ENCODE measurements around the gene DEK.
"Not testable (repeated sequence)": the region's sequence is repeated elsewhere in the genome, so short reads cannot be mapped to it uniquely, and the experiment has no call there.

Gene DEK

DNA sequence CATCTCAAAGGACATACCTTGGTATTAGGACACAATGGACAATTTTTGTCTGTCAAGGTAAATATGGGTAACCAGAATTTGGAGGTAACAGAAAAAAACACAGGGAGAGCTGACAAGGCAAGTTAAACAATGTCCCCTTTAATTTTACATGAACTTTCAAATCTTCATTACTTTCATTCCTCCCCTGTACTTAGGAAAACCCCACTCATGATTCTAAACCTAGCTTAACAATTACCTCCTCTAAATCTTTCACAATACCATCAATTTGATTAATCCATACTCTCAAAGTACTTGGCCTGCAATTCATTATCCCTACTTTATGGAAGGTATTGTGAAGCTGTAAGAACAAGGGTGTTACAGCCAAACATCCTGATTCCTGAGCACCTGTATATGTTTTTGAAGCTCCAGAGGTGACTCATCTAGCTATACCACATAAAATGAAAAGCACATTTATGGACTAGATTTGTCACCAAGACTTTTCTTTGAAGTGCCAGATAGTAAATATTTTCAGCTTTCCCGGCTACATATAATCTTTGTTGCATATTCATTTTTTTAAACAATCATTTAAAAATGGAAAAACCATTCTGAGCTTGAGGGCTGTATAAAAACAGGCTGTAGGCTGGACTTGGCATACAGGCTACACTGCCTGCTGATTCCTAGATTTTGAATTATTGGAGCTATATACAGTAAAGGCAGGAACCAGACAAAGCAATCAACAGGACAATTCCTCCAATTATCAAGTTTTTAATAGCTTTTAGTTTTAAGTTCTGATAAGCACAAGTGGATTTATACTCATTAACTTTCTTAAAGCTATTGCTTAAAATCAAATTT lies 22.9 kb downstream of the DEK start:
- peak overlapping the region; percentile 56 for H3K27ac Mint-ChIP-seq
- no peaks in the 10 kb centered on the region for H3K27me3 Mint-ChIP-seq (ENCODE audit: low read depth)
- H3K36me3 Mint-ChIP-seq (ENCODE audit: low read depth) = peaks cover 74% of the 10 kb centered on the region
- DNase-seq (ENCODE audit: low spot score) = no peak
- H3K4me1 Mint-ChIP-seq (ENCODE audit: low read depth) = peaks cover 36% of the 10 kb centered on the region
- peaks cover 6% of the 10 kb centered on the region for H3K9me3 Mint-ChIP-seq
- no peak overlapping the region for H3K4me3 Mint-ChIP-seq

DNA sequence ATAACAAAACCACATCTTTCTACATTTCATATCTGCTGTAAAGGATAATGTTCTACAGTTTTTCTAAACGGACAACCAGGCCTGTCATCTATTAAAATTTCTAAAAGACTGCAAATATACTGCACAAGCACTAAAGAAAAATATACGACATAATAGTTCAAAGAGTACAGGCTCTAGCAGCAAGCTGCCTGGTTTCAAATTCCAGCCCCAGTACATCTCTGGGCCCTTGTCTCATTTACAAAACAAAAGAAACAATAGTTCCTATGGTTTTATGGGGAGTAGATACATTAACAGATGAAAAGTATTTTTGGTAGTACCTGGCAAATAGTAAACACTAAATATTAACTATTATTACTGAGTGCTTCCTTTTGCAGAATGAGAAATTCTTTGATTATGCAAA lies 24.1 kb downstream of the DEK start:
- DNase-seq (ENCODE audit: low spot score) = no peak
- Mint-ChIP-seq H3K9me3 (peaks cover 5% of the 10 kb centered on the region), H3K27ac (no peak overlapping the region), H3K4me1 (ENCODE audit: low read depth) (peaks cover 29% of the 10 kb centered on the region), H3K4me3 (no peak overlapping the region), H3K27me3 (ENCODE audit: low read depth) (no peaks in the 10 kb centered on the region), H3K36me3 (ENCODE audit: low read depth) (peaks cover 74% of the 10 kb centered on the region)

GRCh38 chr6:18237167-18237566 lies 27.2 kb downstream of the DEK start:
- Mint-ChIP-seq H3K9me3 (peaks cover 23% of the 10 kb centered on the region), H3K4me3 (no peak overlapping the region), H3K4me1 (ENCODE audit: low read depth) (peaks cover 13% of the 10 kb centered on the region), H3K27ac (no peak overlapping the region), H3K27me3 (ENCODE audit: low read depth) (no peaks in the 10 kb centered on the region), H3K36me3 (ENCODE audit: low read depth) (peaks cover 72% of the 10 kb centered on the region)
- DNase-seq (ENCODE audit: low spot score) = no peak

GRCh38 chr6:18235524-18235923 lies 28.8 kb downstream of the DEK start:
- Mint-ChIP-seq H3K36me3 (ENCODE audit: low read depth) (peaks cover 75% of the 10 kb centered on the region), H3K27me3 (ENCODE audit: low read depth) (no peaks in the 10 kb centered on the region), H3K9me3 (peaks cover 40% of the 10 kb centered on the region), H3K4me3 (no peak overlapping the region), H3K27ac (no peak overlapping the region), H3K4me1 (ENCODE audit: low read depth) (peaks cover 14% of the 10 kb centered on the region)
- no peak for DNase-seq (ENCODE audit: low spot score)

- peaks cover 82% of the 10 kb centered on the region for H3K36me3 Mint-ChIP-seq (ENCODE audit: low read depth)
- DNase-seq (ENCODE audit: low spot score) = no peak
- no peak overlapping the region for H3K27ac Mint-ChIP-seq
- peaks cover 45% of the 10 kb centered on the region for H3K9me3 Mint-ChIP-seq
- no peak overlapping the region for H3K4me3 Mint-ChIP-seq
- H3K4me1 Mint-ChIP-seq (ENCODE audit: low read depth) = peaks cover 14% of the 10 kb centered on the region
- H3K27me3 Mint-ChIP-seq (ENCODE audit: low read depth) = no peaks in the 10 kb centered on the region
Observed at GRCh38 chr6:18234564-18234963, 29.8 kb downstream of the DEK start.

DNA sequence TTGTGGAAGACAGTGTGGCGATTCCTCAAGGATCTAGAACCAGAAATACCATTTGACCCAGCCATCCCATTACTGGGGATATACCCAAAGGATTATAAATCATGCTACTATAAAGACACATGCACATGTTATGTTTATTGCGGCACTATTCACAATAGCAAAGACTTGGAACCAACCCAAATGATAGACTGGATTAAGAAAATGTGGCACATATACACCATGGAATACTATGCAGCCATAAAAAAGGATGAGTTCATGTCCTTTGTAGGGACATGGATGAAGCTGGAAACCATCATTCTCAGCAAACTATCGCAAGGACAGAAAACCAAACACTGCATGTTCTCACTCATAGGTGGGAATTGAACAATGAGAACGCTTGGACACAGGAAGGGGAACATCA lies 30.6 kb downstream of the DEK start:
- H3K27me3 Mint-ChIP-seq (ENCODE audit: low read depth); H3K4me3 Mint-ChIP-seq; H3K27ac Mint-ChIP-seq; DNase-seq (ENCODE audit: low spot score): not testable (repeated sequence)
- H3K36me3 Mint-ChIP-seq (ENCODE audit: low read depth) = peaks cover 85% of the 10 kb centered on the region
- peaks cover 14% of the 10 kb centered on the region for H3K4me1 Mint-ChIP-seq (ENCODE audit: low read depth)
- H3K9me3 Mint-ChIP-seq = peaks cover 48% of the 10 kb centered on the region

- DNase-seq (ENCODE audit: low spot score); H3K27ac Mint-ChIP-seq; H3K27me3 Mint-ChIP-seq (ENCODE audit: low read depth); H3K4me3 Mint-ChIP-seq: not testable (repeated sequence)
- Mint-ChIP-seq H3K36me3 (ENCODE audit: low read depth) (peaks cover 87% of the 10 kb centered on the region), H3K4me1 (ENCODE audit: low read depth) (peaks cover 14% of the 10 kb centered on the region), H3K9me3 (peaks cover 48% of the 10 kb centered on the region)
Observed at GRCh38 chr6:18231856-18232255, 32.5 kb downstream of the DEK start.

DNA sequence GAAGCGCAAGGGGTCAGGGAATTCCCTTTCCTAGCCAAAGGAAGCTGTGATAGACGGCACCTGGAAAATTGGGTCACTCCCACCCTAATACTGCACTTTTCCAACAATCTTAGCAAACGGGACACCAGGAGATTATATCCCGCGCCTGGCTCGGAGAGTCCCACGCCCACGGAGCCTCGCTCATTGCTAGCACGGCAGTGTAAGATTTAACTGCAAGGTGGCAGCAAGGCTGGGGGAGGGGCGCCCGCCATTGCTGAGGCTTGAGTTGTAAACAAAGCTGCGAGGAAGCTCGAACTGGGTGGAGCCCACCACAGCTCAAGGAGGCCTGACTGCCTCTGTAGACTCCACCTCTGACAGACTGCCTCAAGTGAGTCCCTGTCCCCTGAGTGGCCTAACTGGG lies 35.7 kb downstream of the DEK start:
- DNase-seq (ENCODE audit: low spot score); H3K27ac Mint-ChIP-seq; H3K27me3 Mint-ChIP-seq (ENCODE audit: low read depth); H3K4me3 Mint-ChIP-seq: not testable (repeated sequence)
- Mint-ChIP-seq H3K9me3 (peaks cover 32% of the 10 kb centered on the region), H3K36me3 (ENCODE audit: low read depth) (peaks cover 74% of the 10 kb centered on the region), H3K4me1 (ENCODE audit: low read depth) (peaks cover 14% of the 10 kb centered on the region)

DNA sequence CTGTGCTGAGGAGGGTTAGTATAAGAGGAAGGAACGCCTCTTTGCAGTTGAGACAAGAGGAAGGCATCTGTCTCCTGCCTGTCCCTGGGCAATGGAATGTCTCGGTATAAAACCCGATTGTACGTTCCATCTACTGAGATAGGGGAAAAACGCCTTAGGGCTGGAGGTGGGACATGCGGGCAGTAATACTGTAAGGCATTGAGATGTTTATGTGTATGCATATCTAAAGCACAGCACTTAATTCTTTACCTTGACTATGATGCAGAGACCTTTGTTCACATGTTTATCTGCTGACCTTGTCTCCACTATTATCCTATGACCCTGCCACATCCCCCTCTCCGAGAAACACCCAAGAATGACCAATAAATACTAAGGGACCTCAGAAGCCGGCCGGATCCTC lies 37.2 kb downstream of the DEK start:
- H3K4me1 Mint-ChIP-seq (ENCODE audit: low read depth) = peaks cover 11% of the 10 kb centered on the region
- H3K27ac Mint-ChIP-seq; DNase-seq (ENCODE audit: low spot score); H3K27me3 Mint-ChIP-seq (ENCODE audit: low read depth); H3K4me3 Mint-ChIP-seq: not testable (repeated sequence)
- H3K9me3 Mint-ChIP-seq = peaks cover 25% of the 10 kb centered on the region
- peaks cover 64% of the 10 kb centered on the region for H3K36me3 Mint-ChIP-seq (ENCODE audit: low read depth)

GRCh38 chr6:18226451-18227105 lies 37.8 kb downstream of the DEK start:
- Mint-ChIP-seq H3K36me3 (ENCODE audit: low read depth) (peaks cover 61% of the 10 kb centered on the region), H3K9me3 (peaks cover 19% of the 10 kb centered on the region)
- H3K4me1 Mint-ChIP-seq (ENCODE audit: low read depth); H3K27ac Mint-ChIP-seq; H3K27me3 Mint-ChIP-seq (ENCODE audit: low read depth); DNase-seq (ENCODE audit: low spot score); H3K4me3 Mint-ChIP-seq: not testable (repeated sequence)

DNA sequence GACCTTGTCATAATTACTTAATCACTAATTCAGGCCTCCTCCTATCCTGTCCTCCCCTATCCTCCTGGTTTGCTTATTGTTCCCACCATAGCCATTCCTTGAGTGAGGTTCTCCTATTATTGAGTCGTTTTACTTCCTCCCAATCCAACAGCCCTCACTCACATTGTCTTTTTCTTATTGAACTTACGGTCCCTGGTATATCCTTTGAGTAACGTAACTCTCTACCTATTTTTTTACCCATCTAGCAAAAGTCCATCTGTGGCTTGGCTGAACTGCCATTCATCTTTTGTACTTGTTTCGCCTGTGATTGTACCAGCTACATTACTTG lies 43.1 kb downstream of the DEK start:
- Mint-ChIP-seq H3K9me3 (no peaks in the 10 kb centered on the region), H3K27ac (no peak overlapping the region), H3K4me1 (ENCODE audit: low read depth) (no peaks in the 10 kb centered on the region), H3K4me3 (no peak overlapping the region), H3K36me3 (ENCODE audit: low read depth) (peaks cover 32% of the 10 kb centered on the region), H3K27me3 (ENCODE audit: low read depth) (no peaks in the 10 kb centered on the region)
- no peak for DNase-seq (ENCODE audit: low spot score)

DNA sequence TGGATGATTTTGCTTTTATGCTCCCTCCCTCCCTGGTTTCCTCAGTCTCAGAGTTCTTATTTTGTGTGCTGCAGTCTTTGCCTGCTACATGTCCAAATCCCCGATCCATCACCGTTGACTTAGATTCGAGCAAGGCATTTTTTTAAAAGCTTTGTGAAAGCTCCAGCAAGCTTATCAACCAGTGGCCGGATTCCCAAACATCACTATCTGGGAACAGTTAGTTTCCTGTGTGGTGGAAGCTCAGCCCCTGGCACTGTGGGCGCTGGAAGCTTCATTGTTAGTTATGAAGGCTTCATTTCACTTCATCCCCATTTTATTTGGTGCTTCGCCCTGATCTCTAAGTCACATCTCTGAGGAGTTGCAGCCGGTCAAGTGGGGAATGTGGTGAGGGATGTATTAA lies 44.7 kb downstream of the DEK start:
- Mint-ChIP-seq H3K9me3 (no peaks in the 10 kb centered on the region), H3K27ac (no peak overlapping the region), H3K27me3 (ENCODE audit: low read depth) (no peaks in the 10 kb centered on the region), H3K4me1 (ENCODE audit: low read depth) (no peaks in the 10 kb centered on the region), H3K36me3 (ENCODE audit: low read depth) (peaks cover 26% of the 10 kb centered on the region), H3K4me3 (no peak overlapping the region)
- no peak for DNase-seq (ENCODE audit: low spot score)

DNA sequence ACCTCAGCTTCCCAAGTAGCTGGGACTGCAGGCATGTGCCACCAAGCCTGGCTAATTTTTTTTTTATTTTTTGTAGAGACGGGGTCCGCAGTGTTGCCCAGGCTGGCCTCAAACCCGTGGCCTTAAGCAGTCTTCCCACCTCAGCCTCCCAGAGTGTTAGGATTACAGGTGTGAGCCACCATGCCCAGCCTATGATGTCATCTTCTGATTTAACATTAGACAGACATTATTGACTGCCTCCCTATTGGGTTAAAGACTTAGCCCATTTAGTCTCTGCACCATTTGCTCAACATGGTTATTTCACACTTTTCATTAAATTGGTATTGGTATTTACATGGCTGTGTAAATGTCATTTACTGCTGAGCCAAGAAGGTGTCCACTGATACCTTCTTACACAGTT lies 46.1 kb downstream of the DEK start:
- no peaks in the 10 kb centered on the region for H3K9me3 Mint-ChIP-seq
- no peaks in the 10 kb centered on the region for H3K27me3 Mint-ChIP-seq (ENCODE audit: low read depth)
- H3K4me3 Mint-ChIP-seq = no peak overlapping the region
- H3K4me1 Mint-ChIP-seq (ENCODE audit: low read depth) = peaks cover 2% of the 10 kb centered on the region
- no peak overlapping the region for H3K27ac Mint-ChIP-seq
- DNase-seq (ENCODE audit: low spot score) = no peak
- peaks cover 27% of the 10 kb centered on the region for H3K36me3 Mint-ChIP-seq (ENCODE audit: low read depth)

DNA sequence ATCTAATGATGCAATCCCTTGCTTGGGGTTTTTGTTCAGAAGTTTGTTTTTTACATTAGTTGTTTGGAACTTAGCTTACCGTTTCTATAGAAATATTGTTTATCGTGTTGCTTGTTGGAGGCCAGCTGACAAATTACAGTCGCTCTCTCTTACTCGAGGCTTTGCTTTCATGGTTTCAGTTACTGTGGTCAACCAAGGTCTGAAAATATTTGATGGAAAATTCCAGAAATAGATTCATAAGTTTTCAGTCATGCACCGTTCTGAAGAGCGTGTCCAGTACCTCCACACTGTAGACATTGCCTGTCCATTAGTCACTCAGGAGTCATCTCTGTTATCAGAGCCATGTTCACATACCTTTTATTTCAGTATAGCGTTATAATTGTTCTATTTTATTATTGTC lies 47.9 kb downstream of the DEK start:
- Mint-ChIP-seq H3K9me3 (no peaks in the 10 kb centered on the region), H3K4me1 (ENCODE audit: low read depth) (peaks cover 8% of the 10 kb centered on the region), H3K4me3 (no peak overlapping the region), H3K36me3 (ENCODE audit: low read depth) (peaks cover 20% of the 10 kb centered on the region), H3K27ac (no peak overlapping the region), H3K27me3 (ENCODE audit: low read depth) (no peaks in the 10 kb centered on the region)
- no peak for DNase-seq (ENCODE audit: low spot score)
